ENCODE data around the gene MAD1L1.

DNA sequence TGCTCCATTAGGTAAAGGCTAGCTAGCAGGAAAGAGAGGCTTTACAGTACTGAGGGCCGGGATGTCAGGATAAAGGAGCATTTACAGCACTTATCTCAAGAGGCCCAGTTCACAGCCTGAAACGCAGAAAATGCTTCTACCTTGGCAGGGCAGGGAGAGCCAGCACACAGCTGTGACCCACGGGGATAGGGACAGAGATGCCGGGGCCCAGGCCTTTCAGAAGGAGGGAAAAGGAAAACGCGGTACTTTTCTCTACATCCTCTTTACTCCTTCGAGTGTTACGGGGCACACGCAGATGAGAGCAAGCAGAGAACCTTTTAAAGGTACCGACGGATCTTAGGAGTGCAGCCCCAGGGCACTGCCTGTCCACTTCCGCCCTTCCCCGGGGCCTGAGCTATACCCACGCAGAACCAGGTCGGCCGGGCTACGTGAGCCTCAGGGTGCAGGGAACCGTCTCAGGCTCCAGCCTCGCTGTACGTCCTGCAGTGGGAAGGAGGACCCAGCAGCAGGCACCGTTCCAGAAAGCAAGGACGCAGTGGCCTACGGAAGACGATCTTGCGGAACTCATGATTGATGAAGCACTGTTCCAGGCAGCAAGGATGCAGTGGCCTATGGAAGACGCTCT, 330.4 kb downstream of the MAD1L1 start:
- TF ChIP-seq, protein P1, sequence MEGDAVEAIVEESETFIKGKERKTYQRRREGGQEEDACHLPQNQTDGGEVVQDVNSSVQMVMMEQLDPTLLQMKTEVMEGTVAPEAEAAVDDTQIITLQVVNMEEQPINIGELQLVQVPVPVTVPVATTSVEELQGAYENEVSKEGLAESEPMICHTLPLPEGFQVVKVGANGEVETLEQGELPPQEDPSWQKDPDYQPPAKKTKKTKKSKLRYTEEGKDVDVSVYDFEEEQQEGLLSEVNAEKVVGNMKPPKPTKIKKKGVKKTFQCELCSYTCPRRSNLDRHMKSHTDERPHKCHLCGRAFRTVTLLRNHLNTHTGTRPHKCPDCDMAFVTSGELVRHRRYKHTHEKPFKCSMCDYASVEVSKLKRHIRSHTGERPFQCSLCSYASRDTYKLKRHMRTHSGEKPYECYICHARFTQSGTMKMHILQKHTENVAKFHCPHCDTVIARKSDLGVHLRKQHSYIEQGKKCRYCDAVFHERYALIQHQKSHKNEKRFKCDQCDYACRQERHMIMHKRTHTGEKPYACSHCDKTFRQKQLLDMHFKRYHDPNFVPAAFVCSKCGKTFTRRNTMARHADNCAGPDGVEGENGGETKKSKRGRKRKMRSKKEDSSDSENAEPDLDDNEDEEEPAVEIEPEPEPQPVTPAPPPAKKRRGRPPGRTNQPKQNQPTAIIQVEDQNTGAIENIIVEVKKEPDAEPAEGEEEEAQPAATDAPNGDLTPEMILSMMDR (IDR thresholded peaks at IDR 0.05; ENCODE audit: insufficient read depth, low read length, poor library complexity, severe bottlenecking), result no peak
- no peak for TF ChIP-seq EZH2phosphoT487 (conservative IDR thresholded peaks at IDR 0.05; ENCODE audit: low read length)
